Measurements from ENCODE around the gene METAP2.

The METAP2 gene

DNA sequence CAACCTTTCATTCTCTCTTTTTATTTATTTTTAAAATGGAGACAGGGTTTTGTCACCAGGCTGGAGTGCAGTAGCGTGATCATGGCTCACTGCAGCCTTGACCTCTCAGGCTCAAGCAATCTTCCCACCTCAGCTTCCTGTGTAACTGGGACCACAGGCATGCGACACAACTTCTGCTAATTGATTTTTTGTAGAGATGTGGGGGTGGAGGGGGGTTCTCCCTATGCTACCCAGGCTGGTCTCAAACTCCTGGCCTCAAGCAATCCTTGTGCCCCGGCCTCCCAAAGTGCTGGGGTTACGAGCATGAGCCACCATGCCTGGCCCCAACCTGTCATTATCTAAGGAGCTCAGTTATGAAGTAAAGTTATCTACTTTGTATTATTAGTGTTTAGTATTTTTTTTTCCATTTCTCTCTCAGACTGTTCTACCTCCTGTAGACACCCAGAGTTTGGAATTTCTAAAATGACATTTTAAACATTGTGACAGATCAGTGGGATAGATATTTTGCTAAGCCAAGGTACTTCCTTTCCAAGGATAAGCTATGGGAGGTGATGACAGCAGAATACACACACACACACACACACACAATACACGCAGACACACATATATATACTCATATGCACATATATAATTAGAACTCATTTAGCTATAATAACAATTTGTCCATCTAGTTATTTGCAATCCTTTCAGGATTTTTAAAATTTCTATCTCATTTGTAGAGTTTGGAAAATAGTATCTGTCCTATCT is 79.4 kb downstream of the METAP2 start:
- no peak for DNase-seq

DNA sequence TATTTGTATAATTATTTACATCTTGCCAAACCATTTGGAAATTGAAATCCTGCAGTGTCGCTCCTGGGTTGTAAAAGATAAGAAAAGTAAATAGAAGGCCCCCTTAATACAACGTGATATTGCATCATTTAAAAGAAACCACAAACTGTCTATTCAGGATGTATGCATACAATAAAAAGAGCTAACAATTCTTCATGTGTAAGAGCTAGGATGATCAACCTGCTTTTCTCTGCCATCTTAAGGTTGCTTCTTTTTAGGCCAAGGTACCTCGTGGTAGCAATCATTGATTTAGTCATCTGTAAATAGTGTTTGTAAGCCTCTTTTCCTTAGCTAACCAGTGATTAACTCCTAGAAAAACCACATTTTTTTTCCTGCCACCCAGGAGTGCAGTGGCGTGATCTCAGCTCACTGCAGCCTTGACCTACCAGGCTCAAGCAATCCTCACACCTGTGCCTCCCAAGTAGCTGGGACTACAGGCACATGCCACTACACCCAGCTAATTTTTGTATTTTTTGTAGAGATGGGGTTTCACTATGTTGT is 80.7 kb downstream of the METAP2 start:
- no peak for DNase-seq

GRCh38 chr12:95557625-95558024 is 83.7 kb downstream of the METAP2 start:
- no peak for DNase-seq

All from DMS153 (cell line).